Neural cell (in vitro differentiated cells): ENCODE results near the gene CCDC90B. TPM values are rescaled to one million over a fixed set of nuclear protein-coding genes. Genes with fewer than 3 reads are reported as not detected.
A peak's percentile ranks its signal among the peaks of the same experiment; 100 is the strongest.

ENCODE experiments used
- H2AFZ ChIP-seq: fragments of 200-600, 300-800 bp; sonication (generic), shearing (Covaris generic); 2 replicates; pipeline ENCODE4 v1.6.0; 2014; ENCODE audit warnings: low read depth, mild to moderate bottlenecking, antibody characterized with exemption, low read length, moderate library complexity
- H3F3A ChIP-seq: fragments of 200-600 bp; shearing (Covaris generic); 2 replicates; pipeline ENCODE4 v1.6.1; 2016; ENCODE audit warnings: mild to moderate bottlenecking, moderate library complexity, mixed read lengths, antibody characterized with exemption, low read length; ENCODE audit not compliant: insufficient read depth, poor library complexity, severe bottlenecking
- H3K27ac ChIP-seq: fragments of 200-600, 300-800 bp; sonication (generic), shearing (Covaris generic); 2 replicates; pipeline ENCODE4 v1.5.1; 2014; ENCODE audit warnings: mild to moderate bottlenecking, low read length, moderate library complexity
- H3K27me3 ChIP-seq: fragments of 300-800, 200-600 bp; sonication (generic), shearing (Covaris generic); 2 replicates; pipeline ENCODE4 v1.6.0; 2014; ENCODE audit warnings: mild to moderate bottlenecking, low read depth, low read length, moderate library complexity; ENCODE audit not compliant: insufficient read depth
- H3K36me3 ChIP-seq: fragments of 300-800, 200-600 bp; sonication (generic), shearing (Covaris generic); 2 replicates; pipeline ENCODE4 v1.5.1; 2014; ENCODE audit warnings: mild to moderate bottlenecking, antibody characterized with exemption, low read length, moderate library complexity; ENCODE audit not compliant: insufficient read depth
- H3K4me2 ChIP-seq: fragments of 300-800, 200-600 bp; sonication (generic), shearing (Covaris generic); 2 replicates; pipeline ENCODE4 v1.6.0; 2014; ENCODE audit warnings: mild to moderate bottlenecking, low read length
- H3K4me3 ChIP-seq: fragments of 300-800, 200-600 bp; sonication (generic), shearing (Covaris generic); 2 replicates; pipeline ENCODE4 v1.5.1; 2014; ENCODE audit warnings: mild to moderate bottlenecking, low read length, moderate library complexity
- H3K79me2 ChIP-seq: fragments of 200-600 bp; shearing (Covaris generic); replicated peaks from 2 replicates; pipeline ENCODE4 v1.6.0; 2014; ENCODE audit warnings: mild to moderate bottlenecking, low read length, moderate library complexity; ENCODE audit not compliant: insufficient read depth
- H3K9ac ChIP-seq: fragments of 300-800, 200-600 bp; sonication (generic), shearing (Covaris generic); 2 replicates; pipeline ENCODE4 v1.6.1; 2016; ENCODE audit warnings: mild to moderate bottlenecking, low read length, mixed read lengths
- H3K9me2 ChIP-seq: fragments of 200-600 bp; shearing (Covaris generic); 2 replicates; pipeline ENCODE4 v1.6.1; 2016; ENCODE audit warnings: mild to moderate bottlenecking, low read length, mixed read lengths; ENCODE audit not compliant: insufficient read depth
- H3K9me3 ChIP-seq: fragments of 200-600, 300-800 bp; sonication (generic), shearing (Covaris generic); 2 replicates; pipeline ENCODE4 v1.6.1; 2016; ENCODE audit warnings: mild to moderate bottlenecking, mixed run types, low read length, moderate library complexity, mixed read lengths
- H4K20me1 ChIP-seq: fragments of 200-600 bp; shearing (Covaris generic); 2 replicates; pipeline ENCODE4 v1.6.1; 2016; ENCODE audit warnings: mild to moderate bottlenecking, mixed run types; ENCODE audit not compliant: insufficient read depth
- EP300 ChIP-seq: fragments of 450-650 bp; conservative IDR thresholded peaks from 2 replicates; pipeline ENCODE4 v1.6.1; 2014; ENCODE audit warnings: antibody characterized with exemption, mild to moderate bottlenecking, moderate library complexity; ENCODE audit not compliant: poor library complexity, severe bottlenecking
- EZH2 ChIP-seq: fragments of 200-600, 300-800 bp; shearing (Covaris generic), sonication (generic); IDR thresholded peaks from 2 replicates; pipeline ENCODE4 v1.6.1; 2014; ENCODE audit warnings: antibody characterized with exemption, low read length, borderline replicate concordance, mild to moderate bottlenecking; ENCODE audit not compliant: insufficient read depth, poor library complexity, severe bottlenecking
- MXI1 ChIP-seq: fragments of 450-650 bp; conservative IDR thresholded peaks from 2 replicates; pipeline ENCODE4 v1.6.1; 2014; ENCODE audit warnings: antibody characterized with exemption, mild to moderate bottlenecking; ENCODE audit not compliant: poor library complexity, severe bottlenecking
- POLR2AphosphoS5 ChIP-seq: IDR thresholded peaks from 2 replicates; pipeline ENCODE4 v1.6.1; 2012
- RAD21 ChIP-seq: fragments of 450-650 bp; conservative IDR thresholded peaks from 2 replicates; pipeline ENCODE4 v1.6.1; 2014; ENCODE audit warnings: antibody characterized with exemption, mild to moderate bottlenecking, moderate library complexity
- SMC3 ChIP-seq: fragments of 450-650 bp; conservative IDR thresholded peaks from 2 replicates; pipeline ENCODE4 v1.6.1; 2014; ENCODE audit warnings: antibody characterized with exemption, mild to moderate bottlenecking, moderate library complexity; ENCODE audit not compliant: poor library complexity
- TAF1 ChIP-seq: IDR thresholded peaks from 2 replicates; pipeline ENCODE4 v1.6.1; 2012; ENCODE audit warnings: low read depth
- polyA plus RNA-seq: library from polyadenylated mRNA; depleted of rRNA; stranded (reverse); fragments of >200 nt; gene quantifications from 2 replicates; pipeline ENCODE4 v1.2.3, GENCODE V29; 2014
- TF ChIP-seq, protein P1 (sequence below): IDR thresholded peaks from 2 replicates; pipeline ENCODE4 v1.6.1; 2012; ENCODE audit warnings: borderline replicate concordance
- TF ChIP-seq, protein P2 (sequence below): fragments of 450-650 bp; IDR thresholded peaks from 2 replicates; pipeline ENCODE4 v1.5.1; 2014; ENCODE audit warnings: antibody characterized with exemption, mild to moderate bottlenecking, moderate library complexity; ENCODE audit not compliant: poor library complexity, severe bottlenecking

Gene CCDC90B
- polyA plus RNA-seq, 1 donor from 2014 or later = 351 TPM

DNA sequence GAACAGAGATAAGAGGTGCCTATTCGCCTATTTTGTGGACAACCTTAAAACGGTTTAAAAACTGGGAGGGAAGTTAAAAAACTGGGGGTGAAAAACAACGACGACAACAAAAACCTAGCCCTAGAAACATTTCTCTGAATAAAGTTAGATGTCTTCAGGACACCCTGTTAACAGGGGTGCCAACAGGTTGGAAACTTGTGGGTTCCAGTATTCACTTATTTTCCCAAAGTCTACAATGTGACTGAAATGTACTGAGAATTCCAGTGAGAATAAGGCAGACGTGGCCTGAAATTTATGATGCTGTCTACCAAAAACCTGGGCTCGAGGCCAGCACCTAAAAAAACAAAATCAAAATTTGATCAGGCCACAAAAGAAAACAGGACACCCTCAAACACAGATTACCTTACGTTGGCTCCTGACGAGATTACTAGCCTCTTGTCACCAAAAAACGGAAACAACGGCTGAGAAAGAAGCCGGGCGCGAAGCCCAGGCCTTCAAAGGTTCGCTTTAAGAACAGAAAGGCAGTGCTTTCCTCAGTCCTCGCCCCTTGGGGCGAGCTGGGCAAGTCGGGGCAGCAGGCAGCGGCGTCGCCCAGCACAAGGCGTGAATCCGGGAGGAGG is 906 bp downstream of the CCDC90B start:
- no peaks in the 10 kb centered on the region for H3K9me3 ChIP-seq
- peaks cover 53% of the 10 kb centered on the region for H3K79me2 ChIP-seq
- no peaks in the 10 kb centered on the region for H3F3A ChIP-seq

DNA sequence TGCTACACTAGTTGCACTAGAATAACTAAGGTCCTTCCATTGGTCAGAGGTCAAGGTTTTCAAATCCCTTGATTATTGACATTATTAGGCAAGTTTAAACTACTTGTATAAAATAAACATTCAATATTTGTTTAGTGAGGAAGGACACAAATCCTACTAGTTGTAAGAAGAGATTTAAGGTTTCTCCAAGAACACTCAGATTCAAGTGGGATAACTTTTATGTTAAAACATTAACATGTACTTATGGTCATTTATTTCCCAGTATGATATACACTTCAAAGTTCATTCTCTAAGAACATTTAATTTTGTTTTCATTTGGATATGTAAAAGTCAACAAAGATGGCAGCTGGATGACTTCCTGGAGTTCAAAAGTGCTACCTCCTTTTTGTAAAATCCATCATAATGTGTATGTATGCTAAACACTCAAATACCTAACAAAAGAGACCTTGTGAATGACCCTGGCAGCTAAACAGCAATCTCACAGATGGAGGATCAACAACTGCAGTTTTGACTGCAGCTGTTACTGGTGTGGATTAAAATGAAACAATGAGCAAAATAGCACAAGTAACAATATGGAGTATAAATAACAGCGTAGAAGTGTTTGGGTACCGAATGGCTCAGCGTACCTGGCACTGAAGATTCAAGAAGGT is 1.5 kb downstream of the CCDC90B start:
- H4K20me1 ChIP-seq = no peaks in the 10 kb centered on the region
- TF ChIP-seq EZH2 (no peak), RAD21 (no peak), TAF1 (no peak), MXI1 (no peak), EP300 (no peak), SMC3 (no peak), POLR2AphosphoS5 (no peak)
- TF ChIP-seq, protein P1, sequence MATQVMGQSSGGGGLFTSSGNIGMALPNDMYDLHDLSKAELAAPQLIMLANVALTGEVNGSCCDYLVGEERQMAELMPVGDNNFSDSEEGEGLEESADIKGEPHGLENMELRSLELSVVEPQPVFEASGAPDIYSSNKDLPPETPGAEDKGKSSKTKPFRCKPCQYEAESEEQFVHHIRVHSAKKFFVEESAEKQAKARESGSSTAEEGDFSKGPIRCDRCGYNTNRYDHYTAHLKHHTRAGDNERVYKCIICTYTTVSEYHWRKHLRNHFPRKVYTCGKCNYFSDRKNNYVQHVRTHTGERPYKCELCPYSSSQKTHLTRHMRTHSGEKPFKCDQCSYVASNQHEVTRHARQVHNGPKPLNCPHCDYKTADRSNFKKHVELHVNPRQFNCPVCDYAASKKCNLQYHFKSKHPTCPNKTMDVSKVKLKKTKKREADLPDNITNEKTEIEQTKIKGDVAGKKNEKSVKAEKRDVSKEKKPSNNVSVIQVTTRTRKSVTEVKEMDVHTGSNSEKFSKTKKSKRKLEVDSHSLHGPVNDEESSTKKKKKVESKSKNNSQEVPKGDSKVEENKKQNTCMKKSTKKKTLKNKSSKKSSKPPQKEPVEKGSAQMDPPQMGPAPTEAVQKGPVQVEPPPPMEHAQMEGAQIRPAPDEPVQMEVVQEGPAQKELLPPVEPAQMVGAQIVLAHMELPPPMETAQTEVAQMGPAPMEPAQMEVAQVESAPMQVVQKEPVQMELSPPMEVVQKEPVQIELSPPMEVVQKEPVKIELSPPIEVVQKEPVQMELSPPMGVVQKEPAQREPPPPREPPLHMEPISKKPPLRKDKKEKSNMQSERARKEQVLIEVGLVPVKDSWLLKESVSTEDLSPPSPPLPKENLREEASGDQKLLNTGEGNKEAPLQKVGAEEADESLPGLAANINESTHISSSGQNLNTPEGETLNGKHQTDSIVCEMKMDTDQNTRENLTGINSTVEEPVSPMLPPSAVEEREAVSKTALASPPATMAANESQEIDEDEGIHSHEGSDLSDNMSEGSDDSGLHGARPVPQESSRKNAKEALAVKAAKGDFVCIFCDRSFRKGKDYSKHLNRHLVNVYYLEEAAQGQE = no peak
- TF ChIP-seq, protein P2, sequence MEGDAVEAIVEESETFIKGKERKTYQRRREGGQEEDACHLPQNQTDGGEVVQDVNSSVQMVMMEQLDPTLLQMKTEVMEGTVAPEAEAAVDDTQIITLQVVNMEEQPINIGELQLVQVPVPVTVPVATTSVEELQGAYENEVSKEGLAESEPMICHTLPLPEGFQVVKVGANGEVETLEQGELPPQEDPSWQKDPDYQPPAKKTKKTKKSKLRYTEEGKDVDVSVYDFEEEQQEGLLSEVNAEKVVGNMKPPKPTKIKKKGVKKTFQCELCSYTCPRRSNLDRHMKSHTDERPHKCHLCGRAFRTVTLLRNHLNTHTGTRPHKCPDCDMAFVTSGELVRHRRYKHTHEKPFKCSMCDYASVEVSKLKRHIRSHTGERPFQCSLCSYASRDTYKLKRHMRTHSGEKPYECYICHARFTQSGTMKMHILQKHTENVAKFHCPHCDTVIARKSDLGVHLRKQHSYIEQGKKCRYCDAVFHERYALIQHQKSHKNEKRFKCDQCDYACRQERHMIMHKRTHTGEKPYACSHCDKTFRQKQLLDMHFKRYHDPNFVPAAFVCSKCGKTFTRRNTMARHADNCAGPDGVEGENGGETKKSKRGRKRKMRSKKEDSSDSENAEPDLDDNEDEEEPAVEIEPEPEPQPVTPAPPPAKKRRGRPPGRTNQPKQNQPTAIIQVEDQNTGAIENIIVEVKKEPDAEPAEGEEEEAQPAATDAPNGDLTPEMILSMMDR = no peak
- peak overlapping the region; percentile 86 for H3K4me2 ChIP-seq
- H3K4me3 ChIP-seq = peak overlapping the region; percentile 88
- H3K27me3 ChIP-seq = no peaks in the 10 kb centered on the region
- no peak overlapping the region for H2AFZ ChIP-seq
- no peaks in the 10 kb centered on the region for H3K36me3 ChIP-seq
- peak overlapping the region; percentile 99 for H3K27ac ChIP-seq
- no peaks in the 10 kb centered on the region for H3K9me3 ChIP-seq
- H3K9me2 ChIP-seq = no peaks in the 10 kb centered on the region
- H3K79me2 ChIP-seq = peaks cover 59% of the 10 kb centered on the region
- no peaks in the 10 kb centered on the region for H3F3A ChIP-seq
- peak overlapping the region; percentile 96 for H3K9ac ChIP-seq

More for the DNA sequence above, 906 bp downstream of the CCDC90B start:
- peak overlapping the region; percentile 86 for H3K4me2 ChIP-seq
- H3K4me3 ChIP-seq = peak overlapping the region; percentile 88
- TF ChIP-seq SMC3 (no peak), EZH2 (no peak), POLR2AphosphoS5 (no peak), MXI1 (no peak), TAF1 (no peak), RAD21 (no peak), EP300 (no peak)
- TF ChIP-seq, protein P1 = no peak
- TF ChIP-seq, protein P2 = no peak
- H3K9ac ChIP-seq = peak overlapping the region; percentile 96
- no peaks in the 10 kb centered on the region for H4K20me1 ChIP-seq
- no peaks in the 10 kb centered on the region for H3K27me3 ChIP-seq
- H3K27ac ChIP-seq = peak overlapping the region; percentile 99
- no peaks in the 10 kb centered on the region for H3K9me2 ChIP-seq
- peak overlapping the region; percentile 34 for H2AFZ ChIP-seq
- no peaks in the 10 kb centered on the region for H3K36me3 ChIP-seq
